K562 (cell line): ENCODE results near the gene ADGRF5. TPM values are rescaled to one million over a fixed set of nuclear protein-coding genes. Genes with fewer than 3 reads are reported as not detected.

Source experiments
- ATF1 ChIP-seq, 2 experiments: fragments of 450-650 bp in 1 of 2; IDR thresholded peaks; 2 replicates each; pipeline ENCODE4 v1.6.1; 2016; ENCODE audit warnings: missing compliant biosample characterization in 1 of 2, missing genetic modification characterization in 1 of 2
- CBX3 ChIP-seq, 2 experiments: IDR thresholded peaks; 1 replicate in 1 of 2; 2 replicates in 1 of 2; pipeline ENCODE4 v1.6.1; 2012; ENCODE audit warnings: inconsistent platforms in 2 of 2, low read length in 2 of 2, borderline replicate concordance in 1 of 2, control low read depth in 1 of 2
- CTCFL ChIP-seq: IDR thresholded peaks from 2 replicates; pipeline ENCODE4 v1.6.1; 2011; ENCODE audit warnings: borderline replicate concordance, low read depth, mild to moderate bottlenecking, moderate library complexity, low read length; ENCODE audit not compliant: insufficient read depth, poor library complexity, severe bottlenecking
- ETV6 ChIP-seq, 3 experiments: fragments of 150-350 bp in 1 of 3; sonication (generic) in 1 of 3; formaldehyde crosslinking in 1 of 3; IDR thresholded peaks; 2 replicates each; pipeline versions ENCODE4 v1.6.1 to v1.8.0; 2014 to 2022; ENCODE audit warnings: borderline replicate concordance in 2 of 3, low read depth in 2 of 3, antibody characterized with exemption in 1 of 3, low read length in 1 of 3, mild to moderate bottlenecking in 1 of 3, missing genetic modification reagents in 1 of 3
- GTF2F1 ChIP-seq: IDR thresholded peaks from 2 replicates; pipeline ENCODE4 v1.6.1; 2011; ENCODE audit warnings: low read depth, low read length, improper control_type of control experiment
- HDGF ChIP-seq: fragments of 450-650 bp; IDR thresholded peaks from 2 replicates; pipeline ENCODE4 v1.6.1; 2016
- HOMEZ ChIP-seq: fragments of 250-450 bp; sonication (Bioruptor Pico); IDR thresholded peaks from 2 replicates; pipeline ENCODE4 v1.4.0; 2020; ENCODE audit warnings: mild to moderate bottlenecking, moderate library complexity
- MCM3 ChIP-seq: fragments of 450-650 bp; IDR thresholded peaks from 2 replicates; pipeline ENCODE4 v1.6.1; 2016
- MIER1 ChIP-seq: fragments of 450-650 bp; IDR thresholded peaks from 2 replicates; pipeline ENCODE4 v1.6.1; 2016; ENCODE audit warnings: antibody characterized with exemption, mild to moderate bottlenecking, low read depth
- NR0B1 ChIP-seq: fragments of 450-650 bp; IDR thresholded peaks from one replicate; pipeline ENCODE4 v1.6.1; 2018; ENCODE audit warnings: mild to moderate bottlenecking, moderate library complexity; ENCODE audit not compliant: partially characterized antibody
- PTBP1 ChIP-seq: fragments of 200-400 bp; formaldehyde crosslinking; IDR thresholded peaks from 2 replicates; pipeline ENCODE4 v1.6.1; 2017; ENCODE audit warnings: low read depth, low read length
- SMAD2 ChIP-seq: fragments of 150-350 bp; IDR thresholded peaks from 2 replicates; pipeline ENCODE4 v1.6.1; 2014; ENCODE audit warnings: low read depth, mild to moderate bottlenecking, low read length
- SRSF9 ChIP-seq: fragments of 200-400 bp; formaldehyde crosslinking; IDR thresholded peaks from 2 replicates; pipeline ENCODE4 v1.6.1; 2017; ENCODE audit warnings: low read depth, low read length, borderline replicate concordance
- YBX1 ChIP-seq: fragments of 450-650 bp; IDR thresholded peaks from 2 replicates; pipeline ENCODE4 v1.7.1; 2016; ENCODE audit warnings: mild to moderate bottlenecking
- ZBTB11 ChIP-seq, 3 experiments: fragments of 200-800 bp in 1 of 3; fragments of 250-450 bp in 1 of 3; fragments of 450-650 bp in 1 of 3; sonication (Bioruptor Pico) in 1 of 3; sonication (Bioruptor generic) in 1 of 3; formaldehyde crosslinking in 1 of 3; IDR thresholded peaks; 2 replicates each; pipeline versions ENCODE4 v1.6.1 to v1.8.0; 2016 to 2022; ENCODE audit warnings: mild to moderate bottlenecking in 2 of 3, missing genetic modification characterization in 2 of 3, missing compliant biosample characterization in 1 of 3, moderate library complexity in 1 of 3
- ZFP1 ChIP-seq: fragments of 450-650 bp; formaldehyde crosslinking; IDR thresholded peaks from 2 replicates; pipeline ENCODE4 v1.4.0; 2020; ENCODE audit warnings: mild to moderate bottlenecking, mixed read lengths
- ZNF23 ChIP-seq: fragments of 250-450 bp; sonication (Bioruptor Pico); IDR thresholded peaks from 2 replicates; pipeline ENCODE4 v1.4.0; 2020; ENCODE audit warnings: mild to moderate bottlenecking
- ZNF324 ChIP-seq: fragments of 250-450 bp; sonication (Bioruptor Pico); IDR thresholded peaks from 2 replicates; pipeline ENCODE4 v1.4.0; 2020; ENCODE audit warnings: mild to moderate bottlenecking
- ZNF695 ChIP-seq: fragments of 450-650 bp; formaldehyde crosslinking; IDR thresholded peaks from 2 replicates; pipeline ENCODE4 v1.4.0; 2020; ENCODE audit warnings: mild to moderate bottlenecking, moderate library complexity
- polyA plus RNA-seq, 8 experiments: library from polyadenylated mRNA; depleted of rRNA in 4 of 8; stranded (reverse) in 5 of 8; unstranded in 3 of 8; fragments of >200 nt; fragmentation: Nextera tagmentation in 2 of 8; fragmentation: Illumina TruSeq in 1 of 8; extraction: Ambion mirVana in 2 of 8; extraction: Trizol in 1 of 8; gene quantifications; 2 replicates each; pipeline versions ENCODE4 v1.2.1 to v1.2.3, GENCODE V29; 2011 to 2014; ENCODE audit warnings: inconsistent platforms in 1 of 8, missing spikeins in 1 of 8
- total RNA-seq, 7 experiments: library from RNA; depleted of rRNA in 6 of 7; stranded (reverse); fragments of >200 nt in 6 of 7; fragmentation: Illumina TruSeq in 2 of 7; extraction: Trizol in 2 of 7; gene quantifications; 2 replicates each; pipeline versions ENCODE4 v1.2.1 to v1.2.3, GENCODE V29; 2011 to 2021; ENCODE audit warnings: low replicate concordance in 1 of 7

Gene ADGRF5
- total and polyA plus RNA-seq, 9 of the 15 experiments (the other 6 are each of a cell fraction or from before 2014, with no cell fraction given) = 0.07 TPM; not detected in 8

GRCh38 chr6:46848684-46849360 is 72.9 kb downstream of the ADGRF5 start (continued):
- TF ChIP-seq ZBTB11 (CRISPR knock-in tag; IDR thresholded peaks at IDR 0.05) = no peak
- TF ChIP-seq MCM3 = no peak
- no peak for TF ChIP-seq ETV6 (IDR thresholded peaks at IDR 0.05; ENCODE audit: borderline replicate concordance in 1 of 2, low read depth in 2 of 2, low read length in 1 of 2)
- no peak for TF ChIP-seq ETV6 (CRISPR knock-in tag; IDR thresholded peaks at IDR 0.05; ENCODE audit: borderline replicate concordance)
- peak; percentile 82 for TF ChIP-seq CTCFL
- no peak for TF ChIP-seq PTBP1
- TF ChIP-seq SRSF9 = no peak
- TF ChIP-seq ZNF23 = no peak
- no peak for TF ChIP-seq HDGF
- no peak for TF ChIP-seq MIER1
- no peak for TF ChIP-seq YBX1
- no peak for TF ChIP-seq ATF1 (CRISPR knock-in tag; IDR thresholded peaks at IDR 0.05)
- TF ChIP-seq ATF1 (tag; IDR thresholded peaks at IDR 0.05) = peak; percentile 41
- TF ChIP-seq SMAD2 = no peak
- TF ChIP-seq HOMEZ (CRISPR knock-in tag) = no peak
- TF ChIP-seq CBX3 (IDR thresholded peaks at IDR 0.05; ENCODE audit: borderline replicate concordance in 1 of 2, low read length in 2 of 2) = peak in 1 of 2 experiments; percentile 49; a peak in 1 of 3 replicates
- no peak for TF ChIP-seq ZNF695 (CRISPR knock-in tag)
- TF ChIP-seq NR0B1 = no peak
- TF ChIP-seq ZFP1 (CRISPR knock-in tag) = no peak
- TF ChIP-seq GTF2F1 = no peak
- no peak for TF ChIP-seq ZNF324 (CRISPR knock-in tag)
